Memory B cell (primary cell): Measurements from ENCODE around the gene ARIH2.

Experiments used
- ATAC-seq: fragments of 150-1000 bp; cut with Tn5 transposase; 2 replicates; pipeline ENCODE4 v1.10.0; 2021; ENCODE audit warnings: low read depth, mild to moderate bottlenecking, moderate library complexity
- DNase-seq, 2 donors: peaks; one replicate each; pipeline ENCODE4 v3.0.0; 2022; ENCODE audit warnings: low spot score in 2 of 2
- H3K27ac Mint-ChIP-seq: one replicate; pipeline ENCODE4 v1.8.0; 2022; ENCODE audit warnings: mild to moderate bottlenecking, moderate library complexity, mixed read lengths
- H3K27me3 Mint-ChIP-seq: one replicate; pipeline ENCODE4 v1.8.0; 2022; ENCODE audit warnings: mixed read lengths
- H3K36me3 Mint-ChIP-seq: one replicate; pipeline ENCODE4 v1.8.0; 2022; ENCODE audit warnings: mild to moderate bottlenecking, mixed read lengths
- H3K4me1 Mint-ChIP-seq: one replicate; pipeline ENCODE4 v1.8.0; 2022; ENCODE audit warnings: mixed read lengths
- H3K4me3 Mint-ChIP-seq: one replicate; pipeline ENCODE4 v1.8.0; 2022; ENCODE audit warnings: mild to moderate bottlenecking, moderate library complexity, mixed read lengths
- H3K9me3 Mint-ChIP-seq: one replicate; pipeline ENCODE4 v1.8.0; 2022; ENCODE audit warnings: mixed read lengths

Gene ARIH2

DNA sequence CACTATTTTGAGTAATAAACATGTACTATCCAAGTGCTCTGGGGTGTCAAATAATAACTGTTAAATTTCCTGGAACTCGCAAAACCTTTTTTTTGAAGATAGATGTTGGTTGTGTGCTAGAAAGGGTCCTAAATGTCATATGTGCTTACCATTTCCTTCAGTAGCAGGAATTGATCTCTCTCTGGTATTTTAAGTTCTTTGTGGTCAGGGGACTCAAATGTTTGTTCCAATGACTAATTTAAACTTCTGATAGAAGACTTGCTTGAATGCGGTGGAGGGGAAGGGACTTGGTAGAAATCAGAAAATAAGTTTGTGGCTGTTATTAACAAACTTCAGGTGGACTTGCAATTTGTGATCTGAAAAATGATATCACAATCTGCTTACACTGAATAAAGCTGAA, 26.8 kb downstream of the ARIH2 start:
- Mint-ChIP-seq H3K9me3 (no peaks in the 10 kb centered on the region), H3K27me3 (no peaks in the 10 kb centered on the region), H3K36me3 (peaks cover 5% of the 10 kb centered on the region), H3K4me1 (peaks cover 21% of the 10 kb centered on the region), H3K27ac (peak overlapping the region; percentile 64), H3K4me3 (no peak overlapping the region)
- no peak for DNase-seq
- no peak for ATAC-seq

DNA sequence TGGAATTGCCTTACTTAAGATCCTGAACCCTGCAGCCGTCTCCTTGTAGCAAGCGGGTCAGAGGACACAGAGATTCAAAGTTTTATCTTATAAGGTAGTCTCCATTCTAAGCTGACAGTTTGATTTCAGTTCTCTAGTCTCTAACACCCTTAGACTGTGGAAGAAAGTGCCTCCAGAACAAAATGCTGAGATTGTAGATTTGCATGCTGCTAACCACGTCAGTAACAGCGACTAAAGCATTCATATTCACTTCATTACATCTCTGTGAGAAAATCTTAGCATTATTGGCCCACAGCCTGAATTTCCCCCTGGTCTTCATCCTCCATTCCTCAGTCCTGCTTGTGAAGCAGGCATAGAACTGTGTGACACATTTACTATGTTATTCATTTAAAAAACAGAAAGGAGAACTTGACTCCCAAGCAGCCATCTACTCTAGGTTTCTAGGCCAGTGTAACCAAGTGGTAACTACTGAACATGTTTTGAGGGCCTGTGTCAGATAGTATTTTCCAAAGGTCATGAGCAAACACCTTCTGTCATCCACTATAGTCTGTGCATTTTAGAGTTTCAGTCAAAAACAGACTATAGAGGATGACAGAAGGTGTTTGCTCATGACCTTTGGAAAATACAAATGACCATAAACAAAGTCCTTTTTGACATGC, 27.4 kb downstream of the ARIH2 start:
- Mint-ChIP-seq H3K27me3 (no peaks in the 10 kb centered on the region), H3K4me3 (no peak overlapping the region), H3K9me3 (no peaks in the 10 kb centered on the region), H3K4me1 (peaks cover 21% of the 10 kb centered on the region), H3K36me3 (peaks cover 5% of the 10 kb centered on the region), H3K27ac (peak overlapping the region; percentile 64)
- ATAC-seq (peak; percentile 61), DNase-seq (no peak)

DNA sequence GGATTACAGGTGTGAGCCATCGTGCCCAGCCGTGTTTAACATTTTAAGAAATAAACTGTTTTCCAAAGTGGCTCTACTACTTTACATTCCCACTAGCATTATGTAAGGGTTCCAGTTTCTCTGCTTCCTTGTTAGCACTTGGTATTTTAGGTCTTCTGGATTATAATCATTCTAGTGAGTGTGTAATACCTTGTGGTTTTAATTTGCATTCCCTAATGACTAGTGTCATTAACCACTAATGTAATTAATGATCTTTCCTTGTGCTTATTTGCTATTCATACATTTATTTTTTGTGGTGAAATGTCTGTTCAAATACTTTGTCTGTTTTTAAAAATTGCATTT, 30.7 kb downstream of the ARIH2 start:
- Mint-ChIP-seq H3K27ac (no peak overlapping the region), H3K27me3 (no peaks in the 10 kb centered on the region), H3K4me3 (no peak overlapping the region), H3K36me3 (peaks cover 4% of the 10 kb centered on the region), H3K4me1 (peaks cover 26% of the 10 kb centered on the region), H3K9me3 (no peaks in the 10 kb centered on the region)
- DNase-seq (no peak), ATAC-seq (no peak)

DNA sequence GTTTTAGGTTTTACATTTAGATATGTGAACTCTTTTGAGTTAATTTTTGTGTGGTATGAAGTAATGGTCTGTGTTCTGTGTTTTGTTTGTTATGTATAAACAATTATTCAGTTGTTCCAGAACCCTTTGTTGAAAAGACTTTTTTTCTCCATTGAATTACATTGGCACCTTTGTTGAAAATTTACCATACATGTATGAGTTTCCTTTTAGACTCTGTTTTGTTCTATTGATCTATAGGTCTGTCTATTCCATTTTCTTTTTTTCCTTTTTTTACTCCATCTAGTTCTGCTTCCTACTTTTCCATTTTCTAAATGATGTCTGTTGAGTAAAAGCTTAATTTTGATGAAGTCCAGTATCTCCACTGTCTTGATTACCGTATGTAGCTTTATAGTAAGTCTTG, 31.4 kb downstream of the ARIH2 start:
- ATAC-seq = no peak
- no peak for DNase-seq
- Mint-ChIP-seq H3K4me1 (peaks cover 20% of the 10 kb centered on the region), H3K4me3 (no peak overlapping the region), H3K27ac (no peak overlapping the region), H3K9me3 (no peaks in the 10 kb centered on the region), H3K27me3 (no peaks in the 10 kb centered on the region), H3K36me3 (peaks cover 4% of the 10 kb centered on the region)

DNA sequence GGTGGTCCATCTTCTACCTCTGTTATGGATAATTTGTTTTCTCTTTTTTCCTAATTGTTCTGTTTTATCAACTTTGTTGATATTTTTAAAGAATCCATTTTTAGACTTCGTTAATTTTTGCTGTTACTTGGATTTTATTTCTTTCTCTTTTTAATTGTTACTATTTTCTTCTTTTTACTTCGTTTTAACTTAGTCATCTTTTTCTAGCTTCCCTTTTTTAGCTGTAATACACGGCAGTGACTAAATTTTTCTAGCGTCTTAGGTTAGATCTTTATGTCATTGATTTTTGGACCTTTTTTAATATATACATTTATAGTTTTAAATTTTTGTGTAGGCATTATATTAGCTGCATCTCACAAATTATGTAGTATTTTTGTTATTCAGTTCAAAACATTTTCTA, 33.1 kb downstream of the ARIH2 start:
- H3K4me1 Mint-ChIP-seq = peaks cover 10% of the 10 kb centered on the region
- no peak for ATAC-seq
- no peak overlapping the region for H3K27ac Mint-ChIP-seq
- DNase-seq = no peak
- H3K4me3 Mint-ChIP-seq = no peak overlapping the region
- no peaks in the 10 kb centered on the region for H3K9me3 Mint-ChIP-seq
- H3K36me3 Mint-ChIP-seq = peaks cover 4% of the 10 kb centered on the region
- no peaks in the 10 kb centered on the region for H3K27me3 Mint-ChIP-seq

DNA sequence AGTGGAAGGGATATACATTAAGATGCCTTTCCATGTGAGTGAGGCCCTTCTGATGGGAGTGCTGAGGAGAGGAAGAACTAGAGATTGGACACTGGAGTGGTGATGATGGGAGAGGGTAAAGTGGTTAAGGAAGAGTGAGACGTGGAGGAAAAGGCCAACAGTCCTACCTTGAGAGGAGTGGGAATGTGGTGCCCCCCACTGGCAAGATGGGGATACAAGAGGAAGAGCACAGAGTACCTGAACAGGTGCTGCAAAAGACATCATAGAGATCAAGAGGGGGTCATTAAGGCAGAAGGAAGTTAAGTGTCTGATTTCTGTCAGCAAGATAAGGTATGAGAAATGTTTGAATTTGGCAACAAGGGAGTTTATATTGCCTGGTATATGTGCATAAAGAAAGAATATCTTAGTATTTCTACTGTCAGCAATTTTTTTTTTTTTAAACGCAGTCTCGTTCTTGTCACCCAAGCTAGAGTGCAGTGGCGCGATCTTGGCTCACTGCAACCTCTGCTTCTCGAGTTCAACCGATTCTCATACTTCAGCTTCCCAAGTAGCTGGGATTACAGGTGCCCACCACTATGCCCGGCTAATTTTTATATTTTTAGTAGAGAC, 34.0 kb downstream of the ARIH2 start:
- H3K4me3 Mint-ChIP-seq = no peak overlapping the region
- H3K27me3 Mint-ChIP-seq = no peaks in the 10 kb centered on the region
- no peaks in the 10 kb centered on the region for H3K9me3 Mint-ChIP-seq
- DNase-seq = peak in 1 of 2 donors; percentile 18
- peak; percentile 74 for ATAC-seq
- H3K36me3 Mint-ChIP-seq = peaks cover 6% of the 10 kb centered on the region
- H3K4me1 Mint-ChIP-seq = peaks cover 10% of the 10 kb centered on the region
- H3K27ac Mint-ChIP-seq = no peak overlapping the region

DNA sequence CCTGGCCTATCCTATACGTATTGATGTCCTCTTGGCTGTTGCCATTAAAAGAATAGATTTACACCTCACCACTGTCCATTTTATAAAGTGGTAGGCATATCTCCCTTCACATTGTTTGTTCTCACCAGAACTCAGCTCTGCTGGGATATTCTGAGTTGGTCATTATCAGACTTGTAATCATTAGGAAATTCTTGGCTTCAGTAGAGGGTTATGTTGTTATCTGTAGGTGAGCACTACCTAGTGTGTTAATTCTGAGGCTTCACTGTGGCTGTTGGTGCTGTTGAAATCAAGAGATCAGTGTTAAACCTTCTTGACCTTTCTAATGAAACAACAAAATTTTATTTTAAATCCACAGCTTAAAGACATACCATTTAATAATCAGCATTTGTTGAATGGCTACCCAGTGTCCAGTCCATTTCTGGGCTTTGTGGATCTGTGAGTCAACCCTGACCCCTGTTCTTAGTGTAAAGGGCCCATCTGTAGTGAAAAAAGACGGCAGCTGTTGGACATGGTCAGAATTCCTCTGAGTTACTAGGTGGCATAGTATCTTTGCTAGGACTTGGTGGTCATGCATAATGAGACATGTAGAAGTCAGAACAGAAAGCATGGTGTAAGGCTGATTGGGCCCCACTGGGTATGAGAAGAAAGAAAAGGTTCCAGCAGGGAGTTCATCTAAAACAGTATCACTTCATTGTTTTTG, 38.5 kb downstream of the ARIH2 start:
- no peak overlapping the region for H3K4me3 Mint-ChIP-seq
- H3K4me1 Mint-ChIP-seq = peaks cover 11% of the 10 kb centered on the region
- ATAC-seq (no peak), DNase-seq (no peak)
- peaks cover 9% of the 10 kb centered on the region for H3K36me3 Mint-ChIP-seq
- no peaks in the 10 kb centered on the region for H3K27me3 Mint-ChIP-seq
- peak overlapping the region; percentile 24 for H3K27ac Mint-ChIP-seq
- no peaks in the 10 kb centered on the region for H3K9me3 Mint-ChIP-seq

DNA sequence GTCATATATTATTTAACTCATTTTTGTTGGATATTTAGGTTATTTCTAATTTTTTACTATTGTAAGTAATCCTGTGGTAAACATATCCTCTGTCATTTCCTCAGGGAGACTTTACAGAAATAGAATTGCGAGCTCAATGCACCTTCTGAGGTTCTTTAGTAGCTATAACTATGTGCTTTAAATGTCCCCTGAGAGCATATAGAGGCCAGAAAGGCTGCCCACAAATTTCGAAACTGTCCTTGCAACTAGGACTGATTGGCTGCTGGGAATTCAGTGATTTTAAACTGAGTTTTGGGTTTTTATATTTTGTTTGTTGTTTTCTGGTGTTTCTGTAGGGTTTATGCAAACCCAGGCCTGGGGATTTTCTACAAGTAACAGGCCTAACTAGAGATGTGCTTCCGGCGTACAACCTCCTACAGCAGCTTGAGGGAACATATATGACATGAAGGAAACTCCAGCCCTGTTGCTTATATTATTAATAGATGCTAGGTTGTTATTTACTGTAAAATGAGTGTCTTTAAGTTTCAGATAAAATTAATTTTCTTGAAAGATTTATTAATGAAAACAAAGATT, 42.3 kb downstream of the ARIH2 start:
- DNase-seq (no peak), ATAC-seq (peak; percentile 55)
- Mint-ChIP-seq H3K4me1 (peaks cover 7% of the 10 kb centered on the region), H3K27me3 (no peaks in the 10 kb centered on the region), H3K4me3 (no peak overlapping the region), H3K36me3 (peaks cover 17% of the 10 kb centered on the region), H3K9me3 (no peaks in the 10 kb centered on the region), H3K27ac (peak overlapping the region; percentile 50)

DNA sequence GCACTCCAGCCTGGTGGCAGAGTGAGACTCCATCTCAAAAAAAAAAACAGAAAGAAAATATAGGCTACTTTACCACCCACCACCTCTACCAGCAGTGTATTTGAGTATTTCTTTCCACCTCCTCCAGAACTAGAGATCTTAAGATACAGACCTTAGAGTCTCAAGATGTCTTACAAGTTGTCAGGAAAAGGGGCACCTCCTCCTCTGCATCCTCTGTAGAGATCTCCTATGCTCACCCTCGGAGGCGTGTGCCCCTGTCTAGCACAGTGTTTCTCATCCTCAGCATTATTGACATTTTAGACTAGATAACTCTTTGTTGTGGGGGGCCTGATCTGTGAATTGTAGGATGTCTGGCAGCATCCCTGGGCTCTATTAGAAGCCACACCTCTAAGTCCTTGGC, 43.7 kb downstream of the ARIH2 start:
- H3K27ac Mint-ChIP-seq = peak overlapping the region; percentile 59
- peaks cover 16% of the 10 kb centered on the region for H3K36me3 Mint-ChIP-seq
- peaks cover 7% of the 10 kb centered on the region for H3K4me1 Mint-ChIP-seq
- H3K27me3 Mint-ChIP-seq = no peaks in the 10 kb centered on the region
- H3K9me3 Mint-ChIP-seq = no peaks in the 10 kb centered on the region
- DNase-seq = no peak
- H3K4me3 Mint-ChIP-seq = no peak overlapping the region
- ATAC-seq = no peak

DNA sequence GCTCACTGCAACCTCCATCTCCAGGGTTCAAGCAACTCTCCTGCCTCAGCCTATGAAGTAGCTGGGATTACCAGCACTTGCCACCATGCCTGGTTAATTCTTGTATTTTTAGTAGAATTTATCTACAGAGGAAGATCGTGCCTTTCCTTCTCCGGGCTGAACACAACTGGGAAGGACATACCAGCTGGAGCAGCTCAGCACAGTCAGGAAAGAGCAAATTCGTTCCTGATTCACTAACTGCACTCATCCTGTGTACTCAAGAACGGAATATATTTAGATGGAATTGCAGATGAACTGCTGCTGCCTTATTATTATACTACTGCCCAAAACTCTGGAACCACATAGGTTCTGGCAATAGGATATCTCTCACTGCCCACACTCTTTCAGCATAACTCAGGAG, 44.3 kb downstream of the ARIH2 start:
- Mint-ChIP-seq H3K27me3 (no peaks in the 10 kb centered on the region), H3K4me1 (peaks cover 7% of the 10 kb centered on the region), H3K9me3 (no peaks in the 10 kb centered on the region), H3K27ac (no peak overlapping the region), H3K4me3 (no peak overlapping the region), H3K36me3 (peaks cover 15% of the 10 kb centered on the region)
- ATAC-seq (no peak), DNase-seq (no peak)

DNA sequence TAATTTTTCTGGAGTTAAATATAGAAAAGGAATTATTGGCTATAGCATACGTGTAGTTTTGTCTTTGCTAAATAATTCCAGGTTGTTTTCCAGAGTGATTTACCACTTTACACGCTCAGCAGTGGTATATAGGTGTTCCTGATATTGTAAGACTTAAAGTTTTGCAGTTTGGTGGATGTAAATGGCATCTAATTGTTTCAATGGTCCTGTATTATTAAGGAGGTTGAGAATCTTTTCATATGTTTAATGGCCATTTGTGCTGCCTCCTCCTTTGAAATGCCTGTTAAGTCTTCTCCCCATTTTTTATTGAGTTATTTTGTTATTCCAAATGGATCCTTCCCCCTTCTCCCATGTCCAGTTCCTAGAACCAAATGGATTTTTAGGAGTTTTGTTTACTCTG, 44.9 kb downstream of the ARIH2 start:
- Mint-ChIP-seq H3K9me3 (no peaks in the 10 kb centered on the region), H3K4me3 (no peak overlapping the region)

DNA sequence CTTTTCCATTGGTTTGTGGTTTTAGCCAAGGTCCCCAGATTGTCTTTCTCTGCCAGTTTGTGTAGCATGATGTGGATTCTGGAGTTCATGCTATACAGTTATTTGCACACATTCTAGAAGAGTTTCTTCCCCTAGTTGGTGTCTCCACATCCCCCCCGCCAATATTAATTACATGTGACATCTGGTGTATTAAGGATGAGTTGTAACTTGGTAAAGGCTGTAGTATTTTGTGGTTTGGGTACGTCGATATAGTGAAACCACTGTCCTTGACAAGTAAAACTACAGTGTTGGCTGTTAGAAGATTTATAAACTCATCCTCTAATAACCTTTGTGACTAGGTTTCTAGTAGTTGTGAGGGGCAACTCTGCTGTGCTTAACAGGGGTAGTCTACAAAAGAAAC, 47.7 kb downstream of the ARIH2 start:
- no peak overlapping the region for H3K27ac Mint-ChIP-seq
- H3K4me3 Mint-ChIP-seq = no peak overlapping the region
- H3K27me3 Mint-ChIP-seq = no peaks in the 10 kb centered on the region
- peaks cover 2% of the 10 kb centered on the region for H3K4me1 Mint-ChIP-seq
- H3K36me3 Mint-ChIP-seq = peaks cover 30% of the 10 kb centered on the region
- DNase-seq (no peak), ATAC-seq (no peak)
- no peaks in the 10 kb centered on the region for H3K9me3 Mint-ChIP-seq

More for the DNA sequence above, 44.9 kb downstream of the ARIH2 start:
- Mint-ChIP-seq H3K27me3 (no peaks in the 10 kb centered on the region), H3K27ac (no peak overlapping the region), H3K4me1 (peaks cover 7% of the 10 kb centered on the region), H3K36me3 (peaks cover 14% of the 10 kb centered on the region)
- DNase-seq = no peak
- no peak for ATAC-seq

DNA sequence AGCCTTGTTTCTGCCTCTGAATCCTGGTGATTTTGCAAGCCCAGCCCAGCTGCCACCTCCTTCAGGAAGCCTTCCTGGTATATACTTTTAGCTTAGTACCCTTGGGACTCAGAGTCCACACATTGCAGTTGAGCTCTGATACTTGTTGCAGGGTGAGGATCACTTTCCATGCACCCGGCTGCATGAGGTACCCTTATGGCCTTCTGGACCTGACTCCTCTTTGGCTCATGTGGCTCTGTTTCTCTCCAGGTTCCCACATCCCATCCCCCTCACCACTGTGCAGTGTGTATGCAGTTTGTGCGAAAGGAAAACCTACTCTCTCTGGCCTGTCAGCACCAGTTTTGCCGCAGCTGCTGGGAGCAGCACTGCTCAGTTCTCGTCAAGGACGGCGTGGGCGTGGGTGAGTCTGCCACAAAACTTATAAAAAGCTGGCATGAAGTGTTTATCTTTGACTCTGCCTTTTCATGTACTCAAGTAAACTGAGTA, 48.3 kb downstream of the ARIH2 start:
- Mint-ChIP-seq H3K27ac (no peak overlapping the region), H3K36me3 (peaks cover 32% of the 10 kb centered on the region), H3K4me3 (no peak overlapping the region), H3K9me3 (no peaks in the 10 kb centered on the region), H3K27me3 (no peaks in the 10 kb centered on the region), H3K4me1 (peaks cover 2% of the 10 kb centered on the region)
- ATAC-seq = no peak
- DNase-seq = no peak

DNA sequence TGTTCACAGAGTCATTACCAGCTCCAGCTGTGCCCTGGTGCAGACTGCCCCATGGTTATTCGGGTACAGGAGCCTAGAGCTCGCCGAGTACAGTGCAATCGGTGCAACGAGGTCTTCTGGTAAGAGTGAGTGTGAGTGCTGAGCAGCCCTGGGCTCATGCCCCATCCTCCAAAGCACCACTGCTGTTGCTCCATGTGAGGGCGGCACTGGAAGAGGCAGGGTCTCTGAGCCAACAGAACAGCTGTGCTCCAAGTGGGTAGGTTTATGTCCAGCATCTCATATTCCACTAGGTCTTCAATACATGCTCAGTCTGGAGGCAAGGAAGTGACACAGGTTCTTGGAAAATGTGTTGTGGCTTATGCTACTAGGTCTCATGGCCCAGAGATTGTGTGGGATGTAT, 51.9 kb downstream of the ARIH2 start:
- Mint-ChIP-seq H3K27ac (no peak overlapping the region), H3K27me3 (no peaks in the 10 kb centered on the region), H3K4me3 (no peak overlapping the region), H3K4me1 (no peaks in the 10 kb centered on the region), H3K9me3 (no peaks in the 10 kb centered on the region), H3K36me3 (peaks cover 26% of the 10 kb centered on the region)
- ATAC-seq (no peak), DNase-seq (no peak)
